K562 (cell line): ENCODE results near the gene CRHR2. TPM values are rescaled to one million over a fixed set of nuclear protein-coding genes. Genes with fewer than 3 reads are reported as not detected.

ENCODE experiments used
- ATAC-seq: fragments of 200-7000 bp; cut with Tn5 transposase; 3 replicates; pipeline ENCODE4 v1.9.1; 2020; ENCODE audit warnings: moderate library complexity
- BruUV-seq: library from RNA; stranded (reverse); fragments of 400-500 nt; replicated peaks from 2 replicates; lab custom pipeline; 2021; lab: Mats Ljungman, UMichigan
- CTCF ChIA-PET: fragments of 300-600 bp; formaldehyde crosslinking; extraction: SDS; loops from one replicate; lab custom pipeline; 2021; ENCODE audit warnings: low intra/inter-chr PET ratio; lab: Yijun Ruan, JAX
- POLR2A ChIA-PET: fragments of 300-600, 350-650 bp; sonication (Branson Sonifier 250); formaldehyde crosslinking; extraction: SDS; loops from one replicate; lab custom pipeline; 2021; ENCODE audit warnings: antibody characterized with exemption, inconsistent platforms; lab: Yijun Ruan, JAX
- DNase-seq, 4 experiments: peaks; one replicate each; pipeline versions ENCODE4 v3.0.0 to v3.0.0-alpha.2; 2011 to 2018; ENCODE audit warnings: low spot score in 3 of 4, mixed read lengths in 3 of 4; ENCODE audit errors: extremely low read depth in 1 of 4
- FAIRE-seq: peaks from 2 replicates; lab custom pipeline; 2011; peaks lifted over from hg19 to GRCh38; lab: Jason Lieb, UNC
- H2AFZ ChIP-seq: 2 replicates; pipeline ENCODE4 v1.6.0; 2011; ENCODE audit warnings: low read depth, low read length, control low read depth, inconsistent platforms
- H3K27ac ChIP-seq: fragments of 200-600 bp; 3 replicates; pipeline ENCODE4 v1.8.0; 2011; ENCODE audit warnings: low read depth, mild to moderate bottlenecking, control low read depth, inconsistent platforms, low read length, moderate library complexity, mixed read lengths; ENCODE audit errors: extremely low read depth
- H3K27me3 ChIP-seq, 2 experiments: fragments of 300-600 bp in 1 of 2; 2 replicates in 1 of 2; 3 replicates in 1 of 2; pipeline versions ENCODE4 v1.6.0 to v1.8.0; 2011; ENCODE audit warnings: inconsistent platforms in 2 of 2, low read length in 2 of 2, mild to moderate bottlenecking in 1 of 2, mixed read lengths in 1 of 2, moderate library complexity in 1 of 2; ENCODE audit not compliant: control insufficient read depth in 2 of 2, insufficient read depth in 2 of 2
- H3K36me3 ChIP-seq: fragments of 300-600 bp; 3 replicates; pipeline ENCODE4 v1.8.0; 2011; ENCODE audit warnings: mild to moderate bottlenecking, low read length, inconsistent platforms; ENCODE audit not compliant: control insufficient read depth, insufficient read depth
- H3K4me1 ChIP-seq, 2 experiments: fragments of 200-600 bp in 1 of 2; replicated peaks in 1 of 2; 2 replicates in 1 of 2; 3 replicates in 1 of 2; pipeline versions ENCODE4 v1.5.1 to v1.8.0; 2011; ENCODE audit warnings: inconsistent platforms in 2 of 2, low read length in 2 of 2, mild to moderate bottlenecking in 1 of 2, mixed read lengths in 1 of 2, moderate library complexity in 1 of 2; ENCODE audit not compliant: control insufficient read depth in 2 of 2, insufficient read depth in 2 of 2
- H3K4me2 ChIP-seq: 2 replicates; pipeline ENCODE4 v1.6.1; 2011; ENCODE audit warnings: low read length, control low read depth, inconsistent platforms, mixed read lengths; ENCODE audit not compliant: insufficient read depth
- H3K4me3 ChIP-seq: fragments of 200-600 bp; sonication (generic), shearing (Covaris generic); 2 replicates; pipeline ENCODE4 v1.5.1; 2016; ENCODE audit warnings: control low read depth, inconsistent platforms
- H3K79me2 ChIP-seq: fragments of 200-600 bp; 3 replicates; pipeline ENCODE4 v1.8.0; 2011; ENCODE audit warnings: low read length, inconsistent platforms; ENCODE audit not compliant: control insufficient read depth, insufficient read depth
- H3K9ac ChIP-seq, 2 experiments: 2 replicates each; pipeline versions ENCODE4 v1.6.0 to v1.6.1; 2011; ENCODE audit warnings: low read depth in 2 of 2, low read length in 2 of 2, control low read depth in 1 of 2, inconsistent platforms in 1 of 2, mild to moderate bottlenecking in 1 of 2, mixed read lengths in 1 of 2; ENCODE audit not compliant: insufficient read depth in 1 of 2
- H3K9me1 ChIP-seq: one replicate; pipeline ENCODE4 v1.6.0; 2011; ENCODE audit warnings: inconsistent platforms, mild to moderate bottlenecking, low read length, moderate library complexity; ENCODE audit not compliant: control insufficient read depth, insufficient read depth
- H3K9me3 ChIP-seq: replicated peaks from 2 replicates; pipeline ENCODE4 v1.5.1; 2011; ENCODE audit warnings: low read depth, low read length, inconsistent platforms; ENCODE audit not compliant: control insufficient read depth, insufficient read depth
- H4K20me1 ChIP-seq: replicated peaks from 2 replicates; pipeline ENCODE4 v1.6.1; 2011; ENCODE audit warnings: low read length, inconsistent platforms, mixed read lengths; ENCODE audit not compliant: control insufficient read depth, insufficient read depth
- BCOR ChIP-seq: fragments of 450-650 bp; IDR thresholded peaks from 2 replicates; pipeline ENCODE4 v1.6.1; 2016
- HOXB6 ChIP-seq: fragments of 250-450 bp; sonication (Bioruptor Pico); IDR thresholded peaks from 2 replicates; pipeline ENCODE4 v1.5.1; 2022; ENCODE audit warnings: mild to moderate bottlenecking, borderline replicate concordance
- NFIX ChIP-seq: fragments of 250-450 bp; sonication (Bioruptor Pico); IDR thresholded peaks from 2 replicates; pipeline ENCODE4 v1.4.0; 2020; ENCODE audit warnings: low read depth, mild to moderate bottlenecking, moderate library complexity
- POLR3A ChIP-seq: IDR thresholded peaks from 2 replicates; pipeline ENCODE4 v1.6.1; 2011; ENCODE audit warnings: borderline replicate concordance, mild to moderate bottlenecking, moderate library complexity; ENCODE audit not compliant: insufficient read length, insufficient read depth; ENCODE audit errors: extremely low read depth
- PTBP1 ChIP-seq: fragments of 200-400 bp; formaldehyde crosslinking; IDR thresholded peaks from 2 replicates; pipeline ENCODE4 v1.6.1; 2017; ENCODE audit warnings: low read depth, low read length
- RBM25 ChIP-seq: fragments of 200-400 bp; formaldehyde crosslinking; IDR thresholded peaks from 2 replicates; pipeline ENCODE4 v1.6.1; 2018; ENCODE audit warnings: low read length, low read depth, moderate library complexity; ENCODE audit not compliant: severe bottlenecking
- RUNX1 ChIP-seq: sonication (generic); IDR thresholded peaks from 2 replicates; pipeline ENCODE4 v1.6.1; 2016; ENCODE audit warnings: antibody characterized with exemption, low read depth
- ZNF592 ChIP-seq: fragments of 450-650 bp; IDR thresholded peaks from 2 replicates; pipeline ENCODE4 v1.6.1; 2017; ENCODE audit warnings: antibody characterized with exemption, mild to moderate bottlenecking
- WGBS: fragments of 100-300 bp; shearing (Covaris generic); methylation state at CpG from one replicate; pipeline ENCODE4 v1.1.6; 2016; ENCODE audit warnings: low coverage, mixed read lengths; ENCODE audit not compliant: insufficient coverage; ENCODE audit errors: missing lambda C conversion rate; 5-methylcytosine and 5-hydroxymethylcytosine counted together
- in situ Hi-C: fragments of 300-500 bp; cut with MboI; formaldehyde crosslinking; loops from 4 replicates; pipeline ENCODE4 v1.15.0; 2018; ENCODE audit warnings: inconsistent platforms, mixed read lengths
- intact Hi-C: fragments of 100-400 bp; cut with micrococcal nuclease; formaldehyde crosslinking; loops from 2 replicates; pipeline ENCODE4 v1.14.2; 2022
- polyA plus RNA-seq, 8 experiments: library from polyadenylated mRNA; depleted of rRNA in 4 of 8; stranded (reverse) in 5 of 8; unstranded in 3 of 8; fragments of >200 nt; fragmentation: Nextera tagmentation in 2 of 8; fragmentation: Illumina TruSeq in 1 of 8; extraction: Ambion mirVana in 2 of 8; extraction: Trizol in 1 of 8; gene quantifications; 2 replicates each; pipeline versions ENCODE4 v1.2.1 to v1.2.3, GENCODE V29; 2011 to 2014; ENCODE audit warnings: inconsistent platforms in 1 of 8, missing spikeins in 1 of 8
- total RNA-seq, 7 experiments: library from RNA; depleted of rRNA in 6 of 7; stranded (reverse); fragments of >200 nt in 6 of 7; fragmentation: Illumina TruSeq in 2 of 7; extraction: Trizol in 2 of 7; gene quantifications; 2 replicates each; pipeline versions ENCODE4 v1.2.1 to v1.2.3, GENCODE V29; 2011 to 2021; ENCODE audit warnings: low replicate concordance in 1 of 7

The CRHR2 gene
- total and polyA plus RNA-seq, 9 of the 15 experiments (the other 6 are each of a cell fraction or from before 2014, with no cell fraction given), result not detected

- TF ChIP-seq POLR3A (no peak), ZNF592 (no peak), NFIX (CRISPR knock-in tag) (no peak)
These were observed 49.3 kb upstream of the CRHR2 start (continued) for GRCh38 chr7:30731581-30731980.

GRCh38 chr7:30730996-30731395 is 48.7 kb upstream of the CRHR2 start:
- Histone ChIP-seq H3K79me2 (no peaks in the 10 kb centered on the region), H3K4me2 (no peak overlapping the region), H3K4me3 (no peak overlapping the region), H3K9ac (0 out of 4 replicates have a peak overlapping the region, but pooled peaks of 1 of the 2 experiments have one; percentile 29), H3K27me3 (peaks cover 53 to 71% of the 10 kb centered on the region in 2 experiments), H3K4me1 (peaks cover 4 to 5% of the 10 kb centered on the region in 2 experiments; a peak in 3 of 5 replicates), H3K9me1 (no peaks in the 10 kb centered on the region), H4K20me1 (no peaks in the 10 kb centered on the region), H3K9me3 (no peaks in the 10 kb centered on the region), H2AFZ (no peak overlapping the region), H3K27ac (no peak overlapping the region), H3K36me3 (no peaks in the 10 kb centered on the region)
- ChIA-PET POLR2A (interaction anchor here (1.3 to 1.4 kb wide), 2 partner anchors 11 to 21 kb away, joined by 3 to 5 read pairs; no protein-coding TSS in a partner anchor), CTCF (no interaction called here)
- BruUV-seq, result no TSS peak
- WGBS, result 0% methylated on average over 3 of the region's 4 CpGs
- peak; percentile 86 for TF ChIP-seq RBM25
- TF ChIP-seq HOXB6, result no peak
- TF ChIP-seq BCOR, result peak; percentile 62
- TF ChIP-seq PTBP1, result 0 out of 2 replicates have a peak, but pooled peaks have one; percentile 33
- TF ChIP-seq RUNX1, result no peak
- in situ Hi-C loops (loop anchor here (10.0 kb wide), 1 partner anchor 566 kb away; no protein-coding TSS in a partner anchor), intact Hi-C loops (loop anchor here (10.0 kb wide), 1 partner anchor 456 kb away; no protein-coding TSS in a partner anchor)
- FAIRE-seq, result no peak
- ATAC-seq, result no peak
- no peak for DNase-seq
